H9 (cell line): ENCODE measurements around the gene PROC. TPM values are rescaled to one million over a fixed set of nuclear protein-coding genes. Genes with fewer than 3 reads are reported as not detected.

Source experiments
- DNase-seq: peaks from one replicate; pipeline ENCODE4 v3.0.0-alpha.2; 2017
- H2AFZ ChIP-seq: one replicate; pipeline ENCODE4 v1.6.1; 2013; ENCODE audit warnings: mild to moderate bottlenecking, low read length, control low read depth, moderate library complexity
- H2AK5ac ChIP-seq: 2 replicates; pipeline ENCODE4 v1.6.1; 2013; ENCODE audit warnings: low read length, control low read depth, mixed read lengths; ENCODE audit not compliant: insufficient read length
- H2BK120ac ChIP-seq: one replicate; pipeline ENCODE4 v1.6.1; 2013; ENCODE audit warnings: low read depth, mild to moderate bottlenecking, low read length, control low read depth, inconsistent platforms; ENCODE audit not compliant: poor library complexity, severe bottlenecking
- H2BK12ac ChIP-seq: 2 replicates; pipeline ENCODE4 v1.6.1; 2013; ENCODE audit warnings: low read length, control low read depth, mixed read lengths, low read depth; ENCODE audit not compliant: insufficient read length
- H2BK15ac ChIP-seq: 2 replicates; pipeline ENCODE4 v1.6.1; 2013; ENCODE audit warnings: low read depth, low read length, control low read depth
- H2BK20ac ChIP-seq: one replicate; pipeline ENCODE4 v1.6.1; 2013; ENCODE audit warnings: low read depth, mild to moderate bottlenecking, low read length, control low read depth, inconsistent platforms; ENCODE audit not compliant: poor library complexity, severe bottlenecking
- H2BK5ac ChIP-seq: 2 replicates; pipeline ENCODE4 v1.6.1; 2013; ENCODE audit warnings: low read length, control low read depth, mixed read lengths; ENCODE audit not compliant: insufficient read length
- H3K14ac ChIP-seq: 2 replicates; pipeline ENCODE4 v1.6.1; 2013; ENCODE audit warnings: low read length, control low read depth; ENCODE audit not compliant: insufficient read depth
- H3K18ac ChIP-seq: 2 replicates; pipeline ENCODE4 v1.6.1; 2013; ENCODE audit warnings: low read depth, mild to moderate bottlenecking, mixed read lengths, low read length, control low read depth; ENCODE audit not compliant: insufficient read length
- H3K23ac ChIP-seq: 2 replicates; pipeline ENCODE4 v1.6.1; 2013; ENCODE audit warnings: low read length, control low read depth, mixed read lengths, low read depth; ENCODE audit not compliant: insufficient read length
- H3K23me2 ChIP-seq: 2 replicates; pipeline ENCODE4 v1.6.1; 2013; ENCODE audit warnings: low read depth, mild to moderate bottlenecking, mixed read lengths, low read length, control low read depth; ENCODE audit not compliant: insufficient read length, poor library complexity, severe bottlenecking
- H3K27ac ChIP-seq: 2 replicates; pipeline ENCODE4 v1.5.1; 2013; ENCODE audit warnings: low read length, control low read depth, mixed read lengths, low read depth; ENCODE audit not compliant: insufficient read length
- H3K27me3 ChIP-seq: 2 replicates; pipeline ENCODE4 v1.6.1; 2013; ENCODE audit warnings: low read length, control low read depth, inconsistent platforms; ENCODE audit not compliant: insufficient read depth
- H3K4ac ChIP-seq: 2 replicates; pipeline ENCODE4 v1.6.1; 2013; ENCODE audit warnings: low read depth, mild to moderate bottlenecking, control low read depth, inconsistent platforms, low read length, moderate library complexity
- H3K4me1 ChIP-seq: 2 replicates; pipeline ENCODE4 v1.6.1; 2013; ENCODE audit warnings: low read length, control low read depth, inconsistent platforms; ENCODE audit not compliant: insufficient read depth
- H3K4me2 ChIP-seq: 2 replicates; pipeline ENCODE4 v1.6.1; 2013; ENCODE audit warnings: low read length, control low read depth, mixed read lengths; ENCODE audit not compliant: insufficient read length, insufficient read depth
- H3K56ac ChIP-seq: 2 replicates; pipeline ENCODE4 v1.6.1; 2013; ENCODE audit warnings: low read depth, mild to moderate bottlenecking, mixed read lengths, low read length, control low read depth; ENCODE audit not compliant: insufficient read length
- H3K79me1 ChIP-seq: 2 replicates; pipeline ENCODE4 v1.6.1; 2013; ENCODE audit warnings: low read depth, mild to moderate bottlenecking, moderate library complexity, low read length, control low read depth, inconsistent platforms; ENCODE audit not compliant: insufficient read depth, poor library complexity, severe bottlenecking
- H3K79me2 ChIP-seq: 2 replicates; pipeline ENCODE4 v1.6.1; 2013; ENCODE audit warnings: low read length, control low read depth, inconsistent platforms; ENCODE audit not compliant: insufficient read depth
- H3K9ac ChIP-seq: 2 replicates; pipeline ENCODE4 v1.6.1; 2013; ENCODE audit warnings: low read length, control low read depth, mixed read lengths; ENCODE audit not compliant: insufficient read length; ENCODE audit errors: extremely low read depth
- H3K9me3 ChIP-seq: one replicate; pipeline ENCODE4 v1.6.1; 2013; ENCODE audit warnings: low read depth, low read length, inconsistent platforms; ENCODE audit not compliant: control insufficient read depth
- H3T11ph ChIP-seq: one replicate; pipeline ENCODE4 v1.6.1; 2013; ENCODE audit warnings: mild to moderate bottlenecking, low read length, control low read depth, inconsistent platforms
- H4K20me1 ChIP-seq: one replicate; pipeline ENCODE4 v1.6.1; 2013; ENCODE audit not compliant: control insufficient read depth, insufficient read length, insufficient read depth
- H4K5ac ChIP-seq: 2 replicates; pipeline ENCODE4 v1.6.1; 2013; ENCODE audit warnings: low read depth, mild to moderate bottlenecking, mixed read lengths, low read length, control low read depth; ENCODE audit not compliant: insufficient read length
- H4K8ac ChIP-seq: replicated peaks from 2 replicates; pipeline ENCODE4 v1.6.1; 2013; ENCODE audit warnings: low read length, control low read depth, mixed read lengths, low read depth; ENCODE audit not compliant: insufficient read length
- H4K91ac ChIP-seq: 2 replicates; pipeline ENCODE4 v1.6.1; 2013; ENCODE audit warnings: low read depth, mild to moderate bottlenecking, moderate library complexity, mixed read lengths, low read length, control low read depth; ENCODE audit not compliant: insufficient read length
- H3K27ac Mint-ChIP-seq, 3 experiments: 2 replicates in 2 of 3; 3 replicates in 1 of 3; pipeline ENCODE4 v1.8.0; 2020 to 2021; ENCODE audit warnings: mixed read lengths in 3 of 3, mild to moderate bottlenecking in 1 of 3, moderate library complexity in 1 of 3
- H3K27me3 Mint-ChIP-seq: 2 replicates; pipeline ENCODE4 v1.8.0; 2021; ENCODE audit warnings: low read depth, mild to moderate bottlenecking, moderate library complexity, mixed read lengths
- H3K36me3 Mint-ChIP-seq, 3 experiments: 2 replicates in 2 of 3; 3 replicates in 1 of 3; pipeline ENCODE4 v1.8.0; 2020 to 2021; ENCODE audit warnings: low read depth in 3 of 3, mixed read lengths in 3 of 3; ENCODE audit not compliant: insufficient read depth in 1 of 3
- H3K4me1 Mint-ChIP-seq, 2 experiments: 2 replicates each; pipeline ENCODE4 v1.8.0; 2020; ENCODE audit warnings: mixed read lengths in 2 of 2
- H3K4me3 Mint-ChIP-seq, 2 experiments: 2 replicates in 1 of 2; 3 replicates in 1 of 2; pipeline ENCODE4 v1.8.0; 2020 to 2021; ENCODE audit warnings: mild to moderate bottlenecking in 2 of 2, mixed read lengths in 2 of 2, moderate library complexity in 1 of 2
- H3K9me3 Mint-ChIP-seq, 2 experiments: 2 replicates in 1 of 2; 3 replicates in 1 of 2; pipeline ENCODE4 v1.8.0; 2020; ENCODE audit warnings: mild to moderate bottlenecking in 2 of 2, mixed read lengths in 2 of 2, moderate library complexity in 1 of 2
- WGBS: extraction: QIAGEN DNeasy Blood & Tissue Kit; methylation state at CpG from one replicate; pipeline ENCODE4 v1.1.7; 2013; ENCODE audit warnings: missing lambda C conversion rate, low lambda C conversion rate, mixed read lengths; ENCODE audit not compliant: insufficient read length; ENCODE audit errors: extremely low coverage; 5-methylcytosine and 5-hydroxymethylcytosine counted together
- total RNA-seq: library from RNA; stranded (reverse); gene quantifications from 2 replicates; pipeline ENCODE4 v1.2.1, GENCODE V29; 2021
- TF ChIP-seq, protein P1 (sequence below): fragments of 200-600 bp; sonication (generic); conservative IDR thresholded peaks from 3 replicates; pipeline ENCODE4 v1.8.0; 2021; ENCODE audit warnings: antibody characterized with exemption, mild to moderate bottlenecking

Gene PROC
- total RNA-seq, 1 experiment from 2014 or later = 0.61 TPM

DNA sequence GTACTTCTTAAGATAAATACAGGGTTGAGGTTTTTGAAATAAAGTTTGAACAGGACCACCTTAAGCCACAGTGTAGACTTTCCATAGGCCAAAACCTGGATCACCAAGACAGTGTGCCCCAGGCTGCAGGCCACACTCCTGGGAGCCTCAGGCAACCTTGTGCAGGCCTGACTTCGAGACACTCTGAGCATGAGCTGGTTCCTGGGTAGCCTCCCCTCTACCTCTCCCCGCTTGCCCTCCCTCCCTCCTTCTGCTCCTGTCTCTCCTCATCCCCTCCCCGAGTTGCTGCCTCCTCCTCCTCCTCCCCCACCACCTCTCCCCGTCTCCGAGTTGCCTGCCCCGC lies 10.6 kb upstream of the PROC start:
- WGBS = no CpG with 5 or more reads among the region's 6 CpGs
- Histone ChIP-seq H3T11ph (no peak overlapping the region), H3K4ac (no peak overlapping the region), H3K14ac (no peak overlapping the region), H3K9ac (no peak overlapping the region), H2BK15ac (no peak overlapping the region), H2BK12ac (no peak overlapping the region), H2BK5ac (no peak overlapping the region), H3K23ac (no peak overlapping the region), H4K20me1 (no peaks in the 10 kb centered on the region), H3K27me3 (no peaks in the 10 kb centered on the region), H3K4me1 (peaks cover 2% of the 10 kb centered on the region), H3K18ac (no peak overlapping the region), H3K79me1 (no peaks in the 10 kb centered on the region), H3K27ac (no peak overlapping the region), H4K91ac (no peak overlapping the region), H2BK20ac (no peak overlapping the region), H3K79me2 (no peaks in the 10 kb centered on the region), H2AFZ (no peak overlapping the region), H4K8ac (no peak overlapping the region), H2BK120ac (no peak overlapping the region), H3K9me3 (no peaks in the 10 kb centered on the region), H3K56ac (no peak overlapping the region), H3K23me2 (peaks cover 3% of the 10 kb centered on the region), H2AK5ac (no peak overlapping the region), H3K4me2 (peak overlapping the region; percentile 28), H4K5ac (no peak overlapping the region)
- H3K9me3 Mint-ChIP-seq = no peaks in the 10 kb centered on the region; a peak in 1 of 5 replicates
- H3K27ac Mint-ChIP-seq = no peak overlapping the region
- H3K36me3 Mint-ChIP-seq = 0 out of 7 replicates have a peak, but pooled peaks cover 0 to 2% (median 0%) of the 10 kb centered on the region in 3 experiments
- peaks cover 13 to 17% of the 10 kb centered on the region in 2 experiments for H3K4me1 Mint-ChIP-seq
- 0 out of 2 replicates have a peak, but pooled peaks cover 2% of the 10 kb centered on the region for H3K27me3 Mint-ChIP-seq
- H3K4me3 Mint-ChIP-seq = peak overlapping the region; percentile 26 to 76
- TF ChIP-seq, protein P1, sequence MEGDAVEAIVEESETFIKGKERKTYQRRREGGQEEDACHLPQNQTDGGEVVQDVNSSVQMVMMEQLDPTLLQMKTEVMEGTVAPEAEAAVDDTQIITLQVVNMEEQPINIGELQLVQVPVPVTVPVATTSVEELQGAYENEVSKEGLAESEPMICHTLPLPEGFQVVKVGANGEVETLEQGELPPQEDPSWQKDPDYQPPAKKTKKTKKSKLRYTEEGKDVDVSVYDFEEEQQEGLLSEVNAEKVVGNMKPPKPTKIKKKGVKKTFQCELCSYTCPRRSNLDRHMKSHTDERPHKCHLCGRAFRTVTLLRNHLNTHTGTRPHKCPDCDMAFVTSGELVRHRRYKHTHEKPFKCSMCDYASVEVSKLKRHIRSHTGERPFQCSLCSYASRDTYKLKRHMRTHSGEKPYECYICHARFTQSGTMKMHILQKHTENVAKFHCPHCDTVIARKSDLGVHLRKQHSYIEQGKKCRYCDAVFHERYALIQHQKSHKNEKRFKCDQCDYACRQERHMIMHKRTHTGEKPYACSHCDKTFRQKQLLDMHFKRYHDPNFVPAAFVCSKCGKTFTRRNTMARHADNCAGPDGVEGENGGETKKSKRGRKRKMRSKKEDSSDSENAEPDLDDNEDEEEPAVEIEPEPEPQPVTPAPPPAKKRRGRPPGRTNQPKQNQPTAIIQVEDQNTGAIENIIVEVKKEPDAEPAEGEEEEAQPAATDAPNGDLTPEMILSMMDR = no peak
- no peak for DNase-seq
